H9 (cell line): Measurements from ENCODE around the gene ANKRD40. TPM values are rescaled to one million over a fixed set of nuclear protein-coding genes. Genes with fewer than 3 reads are reported as not detected.

ENCODE experiments used
- DNase-seq: peaks from one replicate; pipeline ENCODE4 v3.0.0-alpha.2; 2017
- H2AFZ ChIP-seq: one replicate; pipeline ENCODE4 v1.6.1; 2013; ENCODE audit warnings: mild to moderate bottlenecking, low read length, control low read depth, moderate library complexity
- H2AK5ac ChIP-seq: 2 replicates; pipeline ENCODE4 v1.6.1; 2013; ENCODE audit warnings: low read length, control low read depth, mixed read lengths; ENCODE audit not compliant: insufficient read length
- H2BK120ac ChIP-seq: one replicate; pipeline ENCODE4 v1.6.1; 2013; ENCODE audit warnings: low read depth, mild to moderate bottlenecking, low read length, control low read depth, inconsistent platforms; ENCODE audit not compliant: poor library complexity, severe bottlenecking
- H2BK12ac ChIP-seq: 2 replicates; pipeline ENCODE4 v1.6.1; 2013; ENCODE audit warnings: low read length, control low read depth, mixed read lengths, low read depth; ENCODE audit not compliant: insufficient read length
- H2BK15ac ChIP-seq: 2 replicates; pipeline ENCODE4 v1.6.1; 2013; ENCODE audit warnings: low read depth, low read length, control low read depth
- H2BK20ac ChIP-seq: one replicate; pipeline ENCODE4 v1.6.1; 2013; ENCODE audit warnings: low read depth, mild to moderate bottlenecking, low read length, control low read depth, inconsistent platforms; ENCODE audit not compliant: poor library complexity, severe bottlenecking
- H2BK5ac ChIP-seq: 2 replicates; pipeline ENCODE4 v1.6.1; 2013; ENCODE audit warnings: low read length, control low read depth, mixed read lengths; ENCODE audit not compliant: insufficient read length
- H3K14ac ChIP-seq: 2 replicates; pipeline ENCODE4 v1.6.1; 2013; ENCODE audit warnings: low read length, control low read depth; ENCODE audit not compliant: insufficient read depth
- H3K18ac ChIP-seq: 2 replicates; pipeline ENCODE4 v1.6.1; 2013; ENCODE audit warnings: low read depth, mild to moderate bottlenecking, mixed read lengths, low read length, control low read depth; ENCODE audit not compliant: insufficient read length
- H3K23ac ChIP-seq: 2 replicates; pipeline ENCODE4 v1.6.1; 2013; ENCODE audit warnings: low read length, control low read depth, mixed read lengths, low read depth; ENCODE audit not compliant: insufficient read length
- H3K23me2 ChIP-seq: 2 replicates; pipeline ENCODE4 v1.6.1; 2013; ENCODE audit warnings: low read depth, mild to moderate bottlenecking, mixed read lengths, low read length, control low read depth; ENCODE audit not compliant: insufficient read length, poor library complexity, severe bottlenecking
- H3K27ac ChIP-seq: 2 replicates; pipeline ENCODE4 v1.5.1; 2013; ENCODE audit warnings: low read length, control low read depth, mixed read lengths, low read depth; ENCODE audit not compliant: insufficient read length
- H3K27me3 ChIP-seq: 2 replicates; pipeline ENCODE4 v1.6.1; 2013; ENCODE audit warnings: low read length, control low read depth, inconsistent platforms; ENCODE audit not compliant: insufficient read depth
- H3K4ac ChIP-seq: 2 replicates; pipeline ENCODE4 v1.6.1; 2013; ENCODE audit warnings: low read depth, mild to moderate bottlenecking, control low read depth, inconsistent platforms, low read length, moderate library complexity
- H3K4me1 ChIP-seq: 2 replicates; pipeline ENCODE4 v1.6.1; 2013; ENCODE audit warnings: low read length, control low read depth, inconsistent platforms; ENCODE audit not compliant: insufficient read depth
- H3K4me2 ChIP-seq: 2 replicates; pipeline ENCODE4 v1.6.1; 2013; ENCODE audit warnings: low read length, control low read depth, mixed read lengths; ENCODE audit not compliant: insufficient read length, insufficient read depth
- H3K56ac ChIP-seq: 2 replicates; pipeline ENCODE4 v1.6.1; 2013; ENCODE audit warnings: low read depth, mild to moderate bottlenecking, mixed read lengths, low read length, control low read depth; ENCODE audit not compliant: insufficient read length
- H3K79me1 ChIP-seq: 2 replicates; pipeline ENCODE4 v1.6.1; 2013; ENCODE audit warnings: low read depth, mild to moderate bottlenecking, moderate library complexity, low read length, control low read depth, inconsistent platforms; ENCODE audit not compliant: insufficient read depth, poor library complexity, severe bottlenecking
- H3K79me2 ChIP-seq: 2 replicates; pipeline ENCODE4 v1.6.1; 2013; ENCODE audit warnings: low read length, control low read depth, inconsistent platforms; ENCODE audit not compliant: insufficient read depth
- H3K9ac ChIP-seq: 2 replicates; pipeline ENCODE4 v1.6.1; 2013; ENCODE audit warnings: low read length, control low read depth, mixed read lengths; ENCODE audit not compliant: insufficient read length; ENCODE audit errors: extremely low read depth
- H3K9me3 ChIP-seq: one replicate; pipeline ENCODE4 v1.6.1; 2013; ENCODE audit warnings: low read depth, low read length, inconsistent platforms; ENCODE audit not compliant: control insufficient read depth
- H3T11ph ChIP-seq: one replicate; pipeline ENCODE4 v1.6.1; 2013; ENCODE audit warnings: mild to moderate bottlenecking, low read length, control low read depth, inconsistent platforms
- H4K20me1 ChIP-seq: one replicate; pipeline ENCODE4 v1.6.1; 2013; ENCODE audit not compliant: control insufficient read depth, insufficient read length, insufficient read depth
- H4K5ac ChIP-seq: 2 replicates; pipeline ENCODE4 v1.6.1; 2013; ENCODE audit warnings: low read depth, mild to moderate bottlenecking, mixed read lengths, low read length, control low read depth; ENCODE audit not compliant: insufficient read length
- H4K8ac ChIP-seq: replicated peaks from 2 replicates; pipeline ENCODE4 v1.6.1; 2013; ENCODE audit warnings: low read length, control low read depth, mixed read lengths, low read depth; ENCODE audit not compliant: insufficient read length
- H4K91ac ChIP-seq: 2 replicates; pipeline ENCODE4 v1.6.1; 2013; ENCODE audit warnings: low read depth, mild to moderate bottlenecking, moderate library complexity, mixed read lengths, low read length, control low read depth; ENCODE audit not compliant: insufficient read length
- H3K27ac Mint-ChIP-seq, 3 experiments: 2 replicates in 2 of 3; 3 replicates in 1 of 3; pipeline ENCODE4 v1.8.0; 2020 to 2021; ENCODE audit warnings: mixed read lengths in 3 of 3, mild to moderate bottlenecking in 1 of 3, moderate library complexity in 1 of 3
- H3K27me3 Mint-ChIP-seq: 2 replicates; pipeline ENCODE4 v1.8.0; 2021; ENCODE audit warnings: low read depth, mild to moderate bottlenecking, moderate library complexity, mixed read lengths
- H3K36me3 Mint-ChIP-seq, 3 experiments: 2 replicates in 2 of 3; 3 replicates in 1 of 3; pipeline ENCODE4 v1.8.0; 2020 to 2021; ENCODE audit warnings: low read depth in 3 of 3, mixed read lengths in 3 of 3; ENCODE audit not compliant: insufficient read depth in 1 of 3
- H3K4me1 Mint-ChIP-seq, 2 experiments: 2 replicates each; pipeline ENCODE4 v1.8.0; 2020; ENCODE audit warnings: mixed read lengths in 2 of 2
- H3K4me3 Mint-ChIP-seq, 2 experiments: 2 replicates in 1 of 2; 3 replicates in 1 of 2; pipeline ENCODE4 v1.8.0; 2020 to 2021; ENCODE audit warnings: mild to moderate bottlenecking in 2 of 2, mixed read lengths in 2 of 2, moderate library complexity in 1 of 2
- H3K9me3 Mint-ChIP-seq, 2 experiments: 2 replicates in 1 of 2; 3 replicates in 1 of 2; pipeline ENCODE4 v1.8.0; 2020; ENCODE audit warnings: mild to moderate bottlenecking in 2 of 2, mixed read lengths in 2 of 2, moderate library complexity in 1 of 2
- WGBS: extraction: QIAGEN DNeasy Blood & Tissue Kit; methylation state at CpG from one replicate; pipeline ENCODE4 v1.1.7; 2013; ENCODE audit warnings: missing lambda C conversion rate, low lambda C conversion rate, mixed read lengths; ENCODE audit not compliant: insufficient read length; ENCODE audit errors: extremely low coverage; 5-methylcytosine and 5-hydroxymethylcytosine counted together
- total RNA-seq: library from RNA; stranded (reverse); gene quantifications from 2 replicates; pipeline ENCODE4 v1.2.1, GENCODE V29; 2021
- TF ChIP-seq, protein P1 (sequence below): fragments of 200-600 bp; sonication (generic); conservative IDR thresholded peaks from 3 replicates; pipeline ENCODE4 v1.8.0; 2021; ENCODE audit warnings: antibody characterized with exemption, mild to moderate bottlenecking

Gene ANKRD40
- total RNA-seq, 1 experiment from 2014 or later, result 54.3 TPM

GRCh38 chr17:50689251-50689650 lies 18.5 kb downstream of the ANKRD40 start:
- Histone ChIP-seq H3T11ph (no peak overlapping the region), H4K8ac (no peak overlapping the region), H2AK5ac (no peak overlapping the region), H3K4me2 (no peak overlapping the region), H4K91ac (no peak overlapping the region), H4K20me1 (no peaks in the 10 kb centered on the region), H2BK12ac (no peak overlapping the region), H3K79me2 (no peaks in the 10 kb centered on the region), H3K14ac (no peak overlapping the region), H3K23ac (no peak overlapping the region), H3K27ac (no peak overlapping the region), H2BK20ac (no peak overlapping the region), H3K27me3 (no peaks in the 10 kb centered on the region), H3K4me1 (no peaks in the 10 kb centered on the region), H3K4ac (no peak overlapping the region), H4K5ac (no peak overlapping the region), H3K9me3 (no peaks in the 10 kb centered on the region), H3K18ac (no peak overlapping the region), H3K23me2 (no peaks in the 10 kb centered on the region), H2AFZ (no peak overlapping the region), H3K56ac (no peak overlapping the region), H2BK5ac (no peak overlapping the region), H2BK120ac (no peak overlapping the region), H3K79me1 (no peaks in the 10 kb centered on the region), H2BK15ac (no peak overlapping the region), H3K9ac (no peak overlapping the region)
- H3K9me3 Mint-ChIP-seq, result no peaks in the 10 kb centered on the region; a peak in 1 of 5 replicates
- DNase-seq, result peak; percentile 67
- H3K4me1 Mint-ChIP-seq, result peaks cover 34 to 49% of the 10 kb centered on the region in 2 experiments
- H3K27ac Mint-ChIP-seq, result peak overlapping the region in 1 of 3 experiments; percentile 77; a peak in 1 of 7 replicates
- peaks cover under 1 to 17% (median 14%) of the 10 kb centered on the region in 3 experiments; a peak in 5 of 7 replicates for H3K36me3 Mint-ChIP-seq
- H3K4me3 Mint-ChIP-seq, result no peak overlapping the region
- TF ChIP-seq, protein P1, sequence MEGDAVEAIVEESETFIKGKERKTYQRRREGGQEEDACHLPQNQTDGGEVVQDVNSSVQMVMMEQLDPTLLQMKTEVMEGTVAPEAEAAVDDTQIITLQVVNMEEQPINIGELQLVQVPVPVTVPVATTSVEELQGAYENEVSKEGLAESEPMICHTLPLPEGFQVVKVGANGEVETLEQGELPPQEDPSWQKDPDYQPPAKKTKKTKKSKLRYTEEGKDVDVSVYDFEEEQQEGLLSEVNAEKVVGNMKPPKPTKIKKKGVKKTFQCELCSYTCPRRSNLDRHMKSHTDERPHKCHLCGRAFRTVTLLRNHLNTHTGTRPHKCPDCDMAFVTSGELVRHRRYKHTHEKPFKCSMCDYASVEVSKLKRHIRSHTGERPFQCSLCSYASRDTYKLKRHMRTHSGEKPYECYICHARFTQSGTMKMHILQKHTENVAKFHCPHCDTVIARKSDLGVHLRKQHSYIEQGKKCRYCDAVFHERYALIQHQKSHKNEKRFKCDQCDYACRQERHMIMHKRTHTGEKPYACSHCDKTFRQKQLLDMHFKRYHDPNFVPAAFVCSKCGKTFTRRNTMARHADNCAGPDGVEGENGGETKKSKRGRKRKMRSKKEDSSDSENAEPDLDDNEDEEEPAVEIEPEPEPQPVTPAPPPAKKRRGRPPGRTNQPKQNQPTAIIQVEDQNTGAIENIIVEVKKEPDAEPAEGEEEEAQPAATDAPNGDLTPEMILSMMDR, result no peak
- H3K27me3 Mint-ChIP-seq, result no peaks in the 10 kb centered on the region
- no CpG with 5 or more reads among the region's 4 CpGs for WGBS
